ENCODE results near the gene TMEM147.
"Not testable (repeated sequence)": the region's sequence is repeated elsewhere in the genome, so short reads cannot be mapped to it uniquely, and the experiment has no call there.

TMEM147 gene

DNA sequence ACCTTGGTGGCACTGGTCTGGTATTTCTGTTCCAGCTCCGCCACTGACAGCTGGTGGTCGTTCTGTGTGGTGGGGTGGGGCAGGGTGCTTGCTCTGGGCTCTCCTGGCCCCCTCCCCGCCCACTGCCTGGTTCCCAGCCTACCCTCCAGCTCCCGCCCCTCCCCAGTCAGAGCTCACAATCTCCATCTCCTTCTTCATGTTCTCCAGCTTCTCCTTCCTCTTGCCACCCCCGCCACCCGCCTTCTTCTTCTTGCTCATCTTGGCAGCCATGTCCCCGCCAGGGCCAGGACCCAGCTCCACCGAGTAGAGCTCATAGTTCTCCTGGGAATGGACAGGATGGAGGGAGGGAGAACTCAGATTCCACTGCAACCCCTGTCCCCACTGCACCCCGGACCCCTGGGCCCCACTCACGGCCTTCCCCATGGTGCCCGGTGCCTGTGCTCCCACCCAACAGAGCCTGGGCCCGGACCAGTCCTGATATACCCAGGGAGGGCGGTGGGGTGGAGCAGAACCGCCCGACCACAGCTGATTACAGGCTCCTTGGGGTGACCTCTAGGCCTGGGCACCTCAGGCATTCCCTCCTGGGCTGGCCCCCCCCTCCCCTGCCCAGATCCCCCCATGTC is 17.9 kb downstream of the TMEM147 start, which contains the start of gene ATP4A:
ATP4A (minus strand) TSS at position 452 of the 623 bp plus-strand sequence; CDS start at position 423, 29 bp downstream.
- no peak for DNase-seq (ENCODE audit: low read depth)

- DNase-seq (ENCODE audit: low read depth), result no peak
Observed at GRCh38 chr19:35565016-35565856, 19.8 kb downstream of the TMEM147 start.

GRCh38 chr19:35566738-35567137 is 21.3 kb downstream of the TMEM147 start:
- no peak for DNase-seq (ENCODE audit: low read depth)

GRCh38 chr19:35569281-35569781 is 23.9 kb downstream of the TMEM147 start:
- DNase-seq (ENCODE audit: low read depth), result no peak

DNA sequence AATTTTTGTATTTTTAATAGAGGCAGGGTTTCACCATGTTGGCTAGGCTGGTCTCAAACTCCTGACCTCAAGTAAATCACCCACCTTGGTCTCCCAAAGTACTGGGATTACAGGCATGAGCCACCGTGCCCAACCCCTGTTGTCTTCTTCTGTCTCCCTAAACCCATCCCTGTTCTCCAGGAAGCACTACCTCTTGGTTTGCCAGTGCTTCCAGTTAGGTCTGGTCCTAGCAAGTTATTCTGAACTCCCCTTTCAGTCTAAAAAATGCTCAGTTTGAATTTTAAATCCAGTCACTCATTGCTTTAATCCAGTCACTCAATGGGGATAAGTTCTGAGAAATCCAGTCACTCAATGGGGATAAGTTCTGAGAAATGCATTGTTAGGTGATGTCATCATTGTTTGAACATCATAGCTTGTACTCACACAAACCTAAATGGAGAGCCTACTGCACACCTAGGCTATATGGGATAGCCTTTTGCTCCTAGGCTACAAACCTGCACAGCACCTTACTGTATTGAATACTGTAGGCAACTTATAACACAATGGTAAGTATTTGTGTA is 26.1 kb downstream of the TMEM147 start:
- DNase-seq (ENCODE audit: low read depth), result no peak

GRCh38 chr19:35577918-35578317 is 32.5 kb downstream of the TMEM147 start:
- DNase-seq (ENCODE audit: low read depth), result no peak

GRCh38 chr19:35578707-35579106 is 33.3 kb downstream of the TMEM147 start:
- DNase-seq (ENCODE audit: low read depth), result no peak

DNA sequence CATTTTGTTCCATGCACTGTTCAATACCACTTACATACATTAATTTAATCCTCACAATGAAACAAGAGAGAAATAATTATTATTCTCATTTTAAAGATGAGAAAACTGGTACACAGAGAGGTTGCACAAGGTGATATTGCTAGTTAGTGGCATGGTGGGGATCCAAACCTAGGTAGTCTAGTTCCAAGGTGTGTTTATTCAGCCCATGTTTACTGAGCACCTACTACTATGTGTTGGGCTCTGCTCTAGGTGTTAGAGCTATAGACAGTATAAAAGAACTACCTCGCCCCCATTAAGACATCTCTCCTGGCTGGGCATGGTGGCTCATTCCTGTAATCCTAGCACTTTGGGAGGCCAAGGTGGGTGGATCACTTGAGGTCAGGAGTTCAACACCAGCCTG is 37.3 kb downstream of the TMEM147 start:
- no peak for DNase-seq (ENCODE audit: low read depth)

DNA sequence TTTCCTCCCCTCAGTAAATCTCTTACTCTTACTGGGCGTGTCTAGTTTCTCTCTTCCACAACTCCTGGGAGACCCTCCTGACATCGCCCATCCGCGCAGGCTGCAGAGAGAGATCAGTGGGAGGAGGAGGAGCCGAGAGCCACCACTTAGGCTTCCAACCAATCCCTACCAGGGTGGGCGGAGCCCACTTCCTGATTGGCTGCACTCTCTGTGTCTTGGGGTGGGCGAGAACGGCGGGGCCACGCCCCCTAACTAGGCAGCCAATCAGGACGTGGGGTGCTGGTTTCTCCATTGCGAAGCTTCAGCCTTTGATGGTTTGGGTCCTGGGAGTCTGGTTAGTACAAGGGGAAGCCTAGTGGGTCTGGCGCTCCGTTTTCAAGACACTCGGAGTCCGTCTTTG is 40.4 kb downstream of the TMEM147 start, which contains the start of gene PMIS2:
PMIS2 (plus strand) TSS at position 326 of the 400 bp plus-strand sequence. CDS start 87 bp downstream, outside the sequence.
- no peak for DNase-seq (ENCODE audit: low read depth)

- no peak for DNase-seq (ENCODE audit: low read depth)
Observed at GRCh38 chr19:35587321-35587720, 41.9 kb downstream of the TMEM147 start.

GRCh38 chr19:35590875-35591274 is 45.4 kb downstream of the TMEM147 start:
- DNase-seq (ENCODE audit: low read depth), result no peak

- DNase-seq (ENCODE audit: low read depth), result no peak
Observed at GRCh38 chr19:35592226-35592625, 46.8 kb downstream of the TMEM147 start.

DNA sequence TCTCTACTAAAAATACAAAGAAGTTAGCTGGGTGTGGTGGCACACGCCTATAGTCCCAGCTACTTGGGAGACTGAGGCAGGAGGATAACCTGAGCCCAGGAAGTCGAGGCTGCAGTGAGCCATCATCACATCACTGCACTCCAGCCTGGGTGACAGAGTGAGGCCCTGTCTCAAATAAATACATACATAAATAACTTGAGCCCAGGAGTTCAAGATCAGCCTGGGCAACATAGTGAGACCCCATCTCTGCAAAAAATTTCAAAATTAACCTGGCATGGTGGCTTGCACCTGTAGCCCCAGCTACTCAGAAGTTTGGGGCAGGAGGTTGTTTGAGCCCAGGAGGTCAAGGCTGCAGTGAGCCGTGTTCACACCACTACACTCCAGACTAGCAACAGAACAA is 49.6 kb downstream of the TMEM147 start:
- not testable (repeated sequence) for DNase-seq (ENCODE audit: low read depth)

GRCh38 chr19:35595928-35596327 is 50.5 kb downstream of the TMEM147 start:
- DNase-seq (ENCODE audit: low read depth), result no peak

- DNase-seq (ENCODE audit: low read depth), result no peak
Observed at GRCh38 chr19:35596366-35596999, 51.1 kb downstream of the TMEM147 start.
